ENCODE data around the gene MAP6. TPM values are rescaled to one million over a fixed set of nuclear protein-coding genes. Genes with fewer than 3 reads are reported as not detected.

MAP6 gene
- 0.86 and 1.3 TPM in 2 replicates for total RNA-seq

GRCh38 chr11:75668451-75669297 is at the start of gene MAP6:
TSS of gene MAP6 (minus strand) at chr11:75669038. CDS start at chr11:75668369, 669 bp downstream.

GRCh38 chr11:75717608-75718418 is 49.0 kb upstream of the MAP6 start, which contains the start of gene MOGAT2:
TSS of gene MOGAT2 (plus strand) at chr11:75717838. CDS start at chr11:75717889, 51 bp downstream.

DNA sequence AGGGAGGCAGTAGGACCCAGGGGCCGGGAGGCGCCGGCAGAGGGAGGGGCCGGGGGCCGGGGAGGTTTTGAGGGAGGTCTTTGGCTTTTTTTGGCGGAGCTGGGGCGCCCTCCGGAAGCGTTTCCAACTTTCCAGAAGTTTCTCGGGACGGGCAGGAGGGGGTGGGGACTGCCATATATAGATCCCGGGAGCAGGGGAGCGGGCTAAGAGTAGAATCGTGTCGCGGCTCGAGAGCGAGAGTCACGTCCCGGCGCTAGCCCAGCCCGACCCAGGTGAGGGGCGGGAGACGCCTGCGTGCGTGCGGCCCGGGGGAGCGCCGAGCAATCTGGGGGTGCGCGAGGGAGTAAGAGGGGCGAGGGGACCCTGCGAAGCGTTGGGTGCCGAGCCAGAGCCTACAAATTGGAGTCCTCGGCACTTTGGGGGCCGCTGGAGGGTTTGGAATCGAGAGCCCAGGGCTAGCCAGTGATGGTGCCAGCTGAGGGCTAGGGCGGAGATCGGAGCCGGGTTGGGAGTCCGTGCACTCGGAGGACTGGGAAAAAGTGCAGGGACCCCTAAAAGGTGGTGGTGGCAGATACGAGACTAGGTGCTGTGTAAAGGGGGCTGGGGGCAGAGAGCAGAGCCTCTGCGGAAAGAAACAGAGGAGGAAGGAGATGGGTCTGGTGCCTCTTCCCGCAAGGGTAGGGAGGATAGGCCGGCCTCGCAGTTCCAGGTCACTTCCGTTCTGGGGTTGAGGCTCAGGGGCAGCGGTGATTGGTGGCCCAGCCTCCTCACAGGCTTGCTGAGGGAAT is 106.6 kb downstream of the MAP6 start, which contains the start of gene SERPINH1:
Gene SERPINH1 (plus strand): TSS at position 206 of the 788 bp plus-strand sequence. CDS start 4,097 bp downstream, outside the sequence.

Other genes starting within 250 kb of the MAP6 start
- gene KLHL35, start 235.8 kb downstream of the MAP6 start, total RNA-seq: 0.43 and 2.5 TPM in 2 replicates
- gene GDPD5, start 143.1 kb downstream of the MAP6 start, total RNA-seq: 0.79 and 1.4 TPM in 2 replicates
- gene SERPINH1, start 106.8 kb downstream of the MAP6 start, total RNA-seq: 484 and 891 TPM in 2 replicates
- under 0.01 TPM in 1 of 2 replicates, not detected in the other for gene MOGAT2, start 48.8 kb upstream of the MAP6 start, total RNA-seq
- gene DGAT2, start 99.7 kb upstream of the MAP6 start, total RNA-seq: 6.9 and 13.4 TPM in 2 replicates
- gene UVRAG, start 146.2 kb upstream of the MAP6 start, total RNA-seq: 12.9 and 19.5 TPM in 2 replicates

All from bronchial smooth muscle cell (primary cell).